BLaER1 treated with 17β-estradiol and CSF1 and Interleukin-3, amounts not matched to agents 10 nM and 100 nM (cell line): Measurements from ENCODE around the gene DCTN5.

Experiments
- H3K27ac ChIP-seq, 11 experiments: shearing (Covaris generic); formaldehyde crosslinking; 2 replicates each; pipeline ENCODE4 v1.8.1; 2022
- H3K27me3 ChIP-seq, 11 experiments: shearing (Covaris generic); formaldehyde crosslinking; 2 replicates each; pipeline ENCODE4 v1.8.1; 2022
- H3K36me3 ChIP-seq, 11 experiments: shearing (Covaris generic); formaldehyde crosslinking; 2 replicates each; pipeline ENCODE4 v1.8.1; 2022
- H3K4me1 ChIP-seq, 10 experiments: shearing (Covaris generic); formaldehyde crosslinking; 2 replicates each; pipeline ENCODE4 v1.8.1; 2022
- H3K4me2 ChIP-seq, 11 experiments: shearing (Covaris generic); formaldehyde crosslinking; 2 replicates each; pipeline ENCODE4 v1.8.1; 2022
- H3K4me3 ChIP-seq, 10 experiments: shearing (Covaris generic); formaldehyde crosslinking; 2 replicates each; pipeline ENCODE4 v1.8.1; 2022
- H3K9ac ChIP-seq, 11 experiments: shearing (Covaris generic); formaldehyde crosslinking; 2 replicates each; pipeline ENCODE4 v1.8.1; 2022
- H3K9me3 ChIP-seq, 11 experiments: shearing (Covaris generic); formaldehyde crosslinking; replicated peaks in 1 of 11; 2 replicates each; pipeline ENCODE4 v1.8.1; 2022
- H4K20me1 ChIP-seq, 11 experiments: shearing (Covaris generic); formaldehyde crosslinking; 2 replicates each; pipeline ENCODE4 v1.8.1; 2022
- Cebpa-rat ChIP-seq, 11 experiments: shearing (Covaris generic); IDR thresholded peaks; 2 replicates each; pipeline ENCODE4 v1.8.1; 2022

Gene DCTN5

DNA sequence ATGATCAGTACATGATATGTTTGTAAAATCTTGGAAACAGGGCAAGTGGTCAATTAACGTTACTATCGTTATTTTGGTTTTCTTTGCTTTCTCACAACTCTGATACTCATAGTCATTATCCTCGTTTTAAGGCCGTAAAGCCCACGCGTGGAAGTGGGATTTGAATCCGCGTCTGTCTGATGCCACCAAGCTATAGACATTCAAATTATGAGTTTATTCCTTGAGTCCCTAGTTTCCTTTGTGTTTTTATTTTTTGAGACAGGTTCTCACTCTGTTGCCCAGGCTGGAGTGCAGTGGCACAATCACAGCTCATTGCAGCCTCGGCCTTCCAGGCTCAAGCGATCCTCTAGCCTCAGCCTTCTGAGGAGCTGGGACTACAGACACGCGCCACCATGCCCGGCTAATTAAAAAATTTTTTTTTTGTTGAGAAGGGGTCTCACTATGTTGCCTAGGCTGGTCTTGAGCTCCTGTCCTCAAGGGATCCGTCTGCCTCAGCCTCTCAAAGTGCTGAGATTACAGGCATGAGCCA is 1.0 kb downstream of the DCTN5 start:
- H3K27ac ChIP-seq, result peak overlapping the region; percentile 71 to 96 (median 92); a peak in 20 of 22 replicates
- H3K4me3 ChIP-seq, result peak overlapping the region; percentile 71 to 97 (median 90)
- H4K20me1 ChIP-seq, result peaks cover 3 to 31% (median 11%) of the 10 kb centered on the region in 11 experiments; a peak in 13 of 22 replicates
- peaks cover 25 to 34% (median 26%) of the 10 kb centered on the region in 10 experiments for H3K4me1 ChIP-seq
- peaks cover 0 to 3% (median 0%) of the 10 kb centered on the region in 11 experiments; a peak in 2 of 22 replicates for H3K9me3 ChIP-seq
- H3K9ac ChIP-seq, result peak overlapping the region; percentile 88 to 96 (median 94)
- no peak for TF ChIP-seq Cebpa-rat (IDR thresholded peaks at IDR 0.05)
- no peaks in the 10 kb centered on the region for H3K27me3 ChIP-seq
- peaks cover 51 to 66% (median 60%) of the 10 kb centered on the region in 11 experiments for H3K36me3 ChIP-seq
- H3K4me2 ChIP-seq, result peak overlapping the region; percentile 77 to 96 (median 88)

- peaks cover 87 to 100% (median 99%) of the 10 kb centered on the region in 11 experiments for H3K36me3 ChIP-seq
Measured at GRCh38 chr16:23650674-23651416, 9.6 kb downstream of the DCTN5 start.

GRCh38 chr16:23651943-23652468 is 10.7 kb downstream of the DCTN5 start:
- H3K4me1 ChIP-seq, result peaks cover 0 to 4% (median 0%) of the 10 kb centered on the region in 10 experiments; a peak in 1 of 20 replicates
- no peaks in the 10 kb centered on the region for H3K27me3 ChIP-seq
- H3K36me3 ChIP-seq, result peaks cover 82 to 100% (median 98%) of the 10 kb centered on the region in 11 experiments
- H3K4me2 ChIP-seq, result no peak overlapping the region
- peaks cover 28 to 79% (median 63%) of the 10 kb centered on the region in 11 experiments; a peak in 20 of 22 replicates for H4K20me1 ChIP-seq
- peaks cover 0 to 11% (median 0%) of the 10 kb centered on the region in 11 experiments; a peak in 5 of 22 replicates for H3K9me3 ChIP-seq
- no peak overlapping the region for H3K4me3 ChIP-seq
- H3K9ac ChIP-seq, result no peak overlapping the region
- no peak overlapping the region for H3K27ac ChIP-seq
- no peak for TF ChIP-seq Cebpa-rat (IDR thresholded peaks at IDR 0.05)

More at GRCh38 chr16:23650674-23651416, 9.6 kb downstream of the DCTN5 start:
- H3K4me3 ChIP-seq, result no peak overlapping the region
- no peak overlapping the region for H3K27ac ChIP-seq
- no peak for TF ChIP-seq Cebpa-rat (IDR thresholded peaks at IDR 0.05)
- peak overlapping the region in 1 of 11 experiments; percentile 10; a peak in 1 of 22 replicates for H3K9ac ChIP-seq
- H3K4me1 ChIP-seq, result peaks cover 0 to 4% (median 0%) of the 10 kb centered on the region in 10 experiments; a peak in 1 of 20 replicates
- H4K20me1 ChIP-seq, result peaks cover 25 to 79% (median 66%) of the 10 kb centered on the region in 11 experiments; a peak in 20 of 22 replicates
- H3K27me3 ChIP-seq, result no peaks in the 10 kb centered on the region
- H3K4me2 ChIP-seq, result no peak overlapping the region
- H3K9me3 ChIP-seq, result peaks cover 0 to 11% (median 0%) of the 10 kb centered on the region in 11 experiments; a peak in 6 of 22 replicates

GRCh38 chr16:23663918-23664317 is 22.7 kb downstream of the DCTN5 start:
- no peak overlapping the region for H3K4me3 ChIP-seq
- peaks cover 100% of the 10 kb centered on the region in 11 experiments for H3K36me3 ChIP-seq
- peaks cover 0 to 3% (median 0%) of the 10 kb centered on the region in 10 experiments; a peak in 5 of 20 replicates for H3K4me1 ChIP-seq
- peaks cover 0 to 22% (median 6%) of the 10 kb centered on the region in 11 experiments; a peak in 8 of 22 replicates for H4K20me1 ChIP-seq
- no peak overlapping the region for H3K4me2 ChIP-seq
- no peaks in the 10 kb centered on the region for H3K27me3 ChIP-seq
- no peak for TF ChIP-seq Cebpa-rat (IDR thresholded peaks at IDR 0.05)
- no peaks in the 10 kb centered on the region for H3K9me3 ChIP-seq
- H3K9ac ChIP-seq, result no peak overlapping the region
- H3K27ac ChIP-seq, result no peak overlapping the region

GRCh38 chr16:23666571-23667354 is 25.5 kb downstream of the DCTN5 start:
- no peak overlapping the region for H3K4me3 ChIP-seq
- H3K4me1 ChIP-seq, result peaks cover 7 to 25% (median 18%) of the 10 kb centered on the region in 10 experiments; a peak in 18 of 20 replicates
- no peak overlapping the region for H3K4me2 ChIP-seq
- H4K20me1 ChIP-seq, result peaks cover 0 to 35% (median 20%) of the 10 kb centered on the region in 11 experiments; a peak in 13 of 22 replicates
- H3K9ac ChIP-seq, result no peak overlapping the region
- H3K27ac ChIP-seq, result no peak overlapping the region
- H3K36me3 ChIP-seq, result peaks cover 83 to 100% (median 97%) of the 10 kb centered on the region in 11 experiments
- H3K9me3 ChIP-seq, result no peaks in the 10 kb centered on the region
- no peak for TF ChIP-seq Cebpa-rat (IDR thresholded peaks at IDR 0.05)
- H3K27me3 ChIP-seq, result no peaks in the 10 kb centered on the region

DNA sequence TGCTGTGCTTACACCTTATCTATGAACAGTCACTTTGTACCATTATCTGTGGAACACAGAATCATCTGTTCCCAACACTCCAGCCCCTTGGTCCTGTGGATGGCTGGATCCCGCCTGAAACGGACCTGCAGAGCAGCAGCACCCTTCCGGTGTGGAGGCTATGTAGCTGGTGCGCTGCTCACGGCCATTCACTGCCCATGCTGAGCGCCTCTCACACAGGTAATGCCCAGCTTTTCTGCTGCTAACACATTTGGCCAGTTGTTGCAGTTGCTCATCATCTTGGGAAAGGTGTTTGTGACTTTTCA is 26.0 kb downstream of the DCTN5 start:
- peaks cover 0 to 35% (median 20%) of the 10 kb centered on the region in 11 experiments; a peak in 13 of 22 replicates for H4K20me1 ChIP-seq
- H3K9ac ChIP-seq, result no peak overlapping the region
- no peak overlapping the region for H3K27ac ChIP-seq
- no peaks in the 10 kb centered on the region for H3K9me3 ChIP-seq
- no peaks in the 10 kb centered on the region for H3K27me3 ChIP-seq
- no peak for TF ChIP-seq Cebpa-rat (IDR thresholded peaks at IDR 0.05)
- no peak overlapping the region for H3K4me3 ChIP-seq
- H3K4me2 ChIP-seq, result no peak overlapping the region
- H3K36me3 ChIP-seq, result peaks cover 83 to 100% (median 97%) of the 10 kb centered on the region in 11 experiments
- peaks cover 7 to 25% (median 18%) of the 10 kb centered on the region in 10 experiments; a peak in 18 of 20 replicates for H3K4me1 ChIP-seq

- peaks cover 0 to 35% (median 20%) of the 10 kb centered on the region in 11 experiments; a peak in 13 of 22 replicates for H4K20me1 ChIP-seq
- H3K27ac ChIP-seq, result no peak overlapping the region
- no peak overlapping the region for H3K4me3 ChIP-seq
- peaks cover 77 to 98% (median 94%) of the 10 kb centered on the region in 11 experiments for H3K36me3 ChIP-seq
- no peaks in the 10 kb centered on the region for H3K9me3 ChIP-seq
- no peak overlapping the region for H3K4me2 ChIP-seq
- TF ChIP-seq Cebpa-rat (IDR thresholded peaks at IDR 0.05), result no peak
- H3K27me3 ChIP-seq, result no peaks in the 10 kb centered on the region
- peaks cover 7 to 25% (median 18%) of the 10 kb centered on the region in 10 experiments; a peak in 18 of 20 replicates for H3K4me1 ChIP-seq
- no peak overlapping the region for H3K9ac ChIP-seq
Measured at GRCh38 chr16:23668225-23668624, 27.0 kb downstream of the DCTN5 start.

GRCh38 chr16:23668873-23669272 is 27.6 kb downstream of the DCTN5 start:
- H3K27ac ChIP-seq, result no peak overlapping the region
- H3K27me3 ChIP-seq, result no peaks in the 10 kb centered on the region
- H3K4me3 ChIP-seq, result no peak overlapping the region
- H3K4me2 ChIP-seq, result peak overlapping the region in 3 of 11 experiments; percentile 67 to 75 (median 69); a peak in 4 of 22 replicates
- TF ChIP-seq Cebpa-rat (IDR thresholded peaks at IDR 0.05), result no peak
- no peak overlapping the region for H3K9ac ChIP-seq
- peaks cover 75 to 96% (median 88%) of the 10 kb centered on the region in 11 experiments for H3K36me3 ChIP-seq
- H3K9me3 ChIP-seq, result no peaks in the 10 kb centered on the region
- H4K20me1 ChIP-seq, result peaks cover 0 to 35% (median 19%) of the 10 kb centered on the region in 11 experiments; a peak in 13 of 22 replicates
- H3K4me1 ChIP-seq, result peaks cover 7 to 25% (median 18%) of the 10 kb centered on the region in 10 experiments; a peak in 18 of 20 replicates
